ENCODE measurements around the gene PRDM15. TPM values are rescaled to one million over a fixed set of nuclear protein-coding genes. Genes with fewer than 3 reads are reported as not detected.

PRDM15 gene
- polyA plus RNA-seq, 3 donors: 0.19 to 19.0 (median 0.74) TPM

GRCh38 chr21:41890355-41890754 lies 11.2 kb upstream of the PRDM15 start:
- no peak overlapping the region for H3K27ac Mint-ChIP-seq
- intact Hi-C loops (cut with micrococcal nuclease): no loop called here

DNA sequence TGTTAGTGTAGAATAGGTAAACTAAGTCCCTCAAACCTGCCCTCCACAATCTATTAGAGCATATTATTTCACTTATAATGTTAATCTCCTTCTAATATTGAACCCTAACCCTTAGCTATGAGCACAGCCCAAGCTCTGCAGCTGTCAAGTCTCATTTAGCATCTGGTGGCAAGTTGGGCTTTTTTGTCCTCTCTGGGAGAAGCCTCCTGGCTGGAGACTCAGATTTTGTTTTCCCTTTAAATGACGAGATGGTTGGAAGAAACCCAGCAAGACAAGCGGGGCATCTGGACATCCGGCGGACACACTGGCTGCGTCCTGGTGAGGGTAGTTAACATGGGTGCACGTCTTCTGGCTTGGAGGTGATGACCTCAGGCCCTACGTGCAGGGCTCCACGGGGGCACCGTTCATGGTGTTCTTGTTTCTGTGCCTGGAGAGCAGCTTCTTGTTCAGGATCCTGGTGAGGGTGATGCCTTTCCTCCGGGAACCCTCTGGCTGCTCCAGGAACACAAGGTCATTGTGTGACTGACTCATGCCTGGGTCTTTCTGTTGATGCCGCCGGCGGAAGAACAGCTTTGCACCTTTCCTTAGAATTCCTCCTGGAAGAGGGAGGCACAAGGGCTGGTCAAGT lies 9.7 kb upstream of the PRDM15 start:
- H3K36me3 Mint-ChIP-seq: peaks cover 6 to 9% of the 10 kb centered on the region in 2 donors
- 98% methylated on average over 10 of the region's 13 CpGs for WGBS (ENCODE audit: insufficient coverage)
- H3K79me2 ChIP-seq (ENCODE audit: insufficient read depth, low read length): no peaks in the 10 kb centered on the region
- H4K20me1 ChIP-seq (ENCODE audit: insufficient read depth, low read length): no peaks in the 10 kb centered on the region
- DNase-seq: no peak
- no peak overlapping the region for H2AFZ ChIP-seq (ENCODE audit: insufficient read depth, low read depth, low read length, poor library complexity, severe bottlenecking)
- peaks cover 16% of the 10 kb centered on the region for H3K4me1 Mint-ChIP-seq
- peak overlapping the region in 1 of 7 donors; percentile 73 for H3K27ac Mint-ChIP-seq
- H3K4me1 ChIP-seq (ENCODE audit: control insufficient read depth in 1 of 2, insufficient read depth in 2 of 2, low read length in 2 of 2): peaks cover 0 to 6% of the 10 kb centered on the region in 2 donors
- no peaks in the 10 kb centered on the region for H3K9me3 Mint-ChIP-seq
- no peak overlapping the region for H3K4me2 ChIP-seq (replicated peaks; ENCODE audit: extremely low read depth, low read length, poor library complexity, severe bottlenecking)
- no peak overlapping the region for H3K4me3 ChIP-seq (replicated peaks in 1 of 3; ENCODE audit: low read depth in 2 of 3, low read length in 3 of 3)
- H3K4me3 Mint-ChIP-seq: no peak overlapping the region
- no peak for TF ChIP-seq CTCF (IDR thresholded peaks at IDR 0.05)
- no peak overlapping the region for H3K9ac ChIP-seq (ENCODE audit: insufficient read depth, low read length, poor library complexity, severe bottlenecking)
- intact Hi-C loops (cut with micrococcal nuclease): loop anchor here in 1 of 2 donors (5.0 kb wide), 1 partner anchor 228 kb away; no protein-coding TSS in a partner anchor
- H3K9me3 ChIP-seq (replicated peaks in 1 of 2; ENCODE audit: control insufficient read depth in 1 of 2, insufficient read depth in 1 of 2, low read length in 2 of 2): no peaks in the 10 kb centered on the region
- H3K27ac ChIP-seq (ENCODE audit: low read depth in 1 of 2, low read length in 2 of 2): no peak overlapping the region
- no peaks in the 10 kb centered on the region for H3K27me3 ChIP-seq (ENCODE audit: control insufficient read depth in 2 of 2, insufficient read depth in 2 of 2, low read length in 2 of 2)
- peaks cover 0 to 14% of the 10 kb centered on the region in 2 donors for H3K36me3 ChIP-seq (replicated peaks in 1 of 2; ENCODE audit: control insufficient read depth in 1 of 2, insufficient read depth in 2 of 2, low read length in 2 of 2)
- H3K27me3 Mint-ChIP-seq (ENCODE audit: low read depth in 3 of 3): peaks cover 0 to 8% (median 1%) of the 10 kb centered on the region in 3 donors

More at GRCh38 chr21:41890355-41890754, 11.2 kb upstream of the PRDM15 start:
- H3K27ac ChIP-seq (ENCODE audit: low read depth in 1 of 2, low read length in 2 of 2): no peak overlapping the region
- no peak overlapping the region for H2AFZ ChIP-seq (ENCODE audit: insufficient read depth, low read depth, low read length, poor library complexity, severe bottlenecking)
- no peaks in the 10 kb centered on the region for H3K27me3 ChIP-seq (ENCODE audit: control insufficient read depth in 2 of 2, insufficient read depth in 2 of 2, low read length in 2 of 2)
- H3K4me1 ChIP-seq (ENCODE audit: control insufficient read depth in 1 of 2, insufficient read depth in 2 of 2, low read length in 2 of 2): peaks cover 0 to 5% of the 10 kb centered on the region in 2 donors
- TF ChIP-seq CTCF (IDR thresholded peaks at IDR 0.05): no peak
- 100% methylated on average over 1 of the region's 6 CpGs for WGBS (ENCODE audit: insufficient coverage)
- H3K9me3 ChIP-seq (replicated peaks in 1 of 2; ENCODE audit: control insufficient read depth in 1 of 2, insufficient read depth in 1 of 2, low read length in 2 of 2): no peaks in the 10 kb centered on the region
- no peaks in the 10 kb centered on the region for H4K20me1 ChIP-seq (ENCODE audit: insufficient read depth, low read length)
- Mint-ChIP-seq H3K4me3 (no peak overlapping the region), H3K27me3 (ENCODE audit: low read depth in 3 of 3) (peaks cover 0 to 1% (median 1%) of the 10 kb centered on the region in 3 donors), H3K9me3 (no peaks in the 10 kb centered on the region), H3K4me1 (peaks cover 15% of the 10 kb centered on the region), H3K36me3 (peaks cover 13 to 19% of the 10 kb centered on the region in 2 donors)
- DNase-seq: no peak
- H3K4me3 ChIP-seq (replicated peaks in 1 of 3; ENCODE audit: low read depth in 2 of 3, low read length in 3 of 3): no peak overlapping the region
- no peak overlapping the region for H3K4me2 ChIP-seq (replicated peaks; ENCODE audit: extremely low read depth, low read length, poor library complexity, severe bottlenecking)
- no peak overlapping the region for H3K9ac ChIP-seq (ENCODE audit: insufficient read depth, low read length, poor library complexity, severe bottlenecking)
- H3K79me2 ChIP-seq (ENCODE audit: insufficient read depth, low read length): no peaks in the 10 kb centered on the region
- H3K36me3 ChIP-seq (replicated peaks in 1 of 2; ENCODE audit: control insufficient read depth in 1 of 2, insufficient read depth in 2 of 2, low read length in 2 of 2): peaks cover 0 to 26% of the 10 kb centered on the region in 2 donors
